ENCODE data around the gene AKAP11. TPM values are rescaled to one million over a fixed set of nuclear protein-coding genes. Genes with fewer than 3 reads are reported as not detected.

Gene AKAP11, protein sequence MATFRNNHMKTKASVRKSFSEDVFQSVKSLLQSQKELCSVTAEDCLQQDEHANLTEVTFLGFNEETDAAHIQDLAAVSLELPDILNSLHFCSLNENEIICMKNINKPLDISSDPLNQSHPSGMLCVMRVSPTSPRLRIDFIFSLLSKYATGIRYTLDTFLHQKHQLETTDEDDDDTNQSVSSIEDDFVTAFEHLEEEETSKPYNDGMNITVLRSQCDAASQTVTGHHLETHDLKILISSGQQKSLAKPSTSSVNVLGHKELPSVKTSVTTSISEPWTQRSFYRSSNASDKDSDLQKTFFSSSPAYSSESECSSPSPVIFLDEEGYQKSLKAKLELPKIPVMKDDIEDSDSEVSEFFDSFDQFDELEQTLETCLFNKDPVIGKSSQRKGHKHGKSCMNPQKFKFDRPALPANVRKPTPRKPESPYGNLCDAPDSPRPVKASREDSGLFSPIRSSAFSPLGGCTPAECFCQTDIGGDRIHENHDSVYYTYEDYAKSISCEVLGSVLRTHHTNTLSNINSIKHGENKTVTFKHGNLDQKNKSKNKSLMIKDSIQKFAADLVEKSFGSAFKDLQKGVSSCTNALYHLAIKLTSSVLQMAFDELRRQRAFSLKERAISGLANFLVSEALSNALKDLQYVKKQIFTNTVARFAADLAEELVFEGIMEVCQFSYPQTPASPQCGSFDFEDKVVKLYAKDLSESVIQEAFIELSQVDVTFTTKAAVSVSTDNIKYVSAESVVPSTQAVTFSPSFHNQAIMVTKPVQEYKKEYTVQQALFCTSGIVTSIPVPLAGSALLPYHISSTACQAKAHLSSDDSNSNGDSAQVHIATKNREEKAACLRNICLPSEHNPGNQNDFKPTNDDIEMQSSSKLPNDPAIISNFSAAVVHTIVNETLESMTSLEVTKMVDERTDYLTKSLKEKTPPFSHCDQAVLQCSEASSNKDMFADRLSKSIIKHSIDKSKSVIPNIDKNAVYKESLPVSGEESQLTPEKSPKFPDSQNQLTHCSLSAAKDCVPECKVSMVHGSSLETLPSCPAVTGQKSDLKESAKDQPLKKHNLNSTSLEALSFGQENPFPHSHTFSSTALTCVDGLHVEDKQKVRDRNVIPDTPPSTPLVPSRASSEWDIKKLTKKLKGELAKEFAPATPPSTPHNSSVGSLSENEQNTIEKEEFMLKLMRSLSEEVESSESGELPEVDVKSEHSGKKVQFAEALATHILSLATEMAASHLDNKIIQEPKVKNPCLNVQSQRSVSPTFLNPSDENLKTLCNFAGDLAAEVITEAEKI (N-terminal part only)
- total RNA-seq, result 17.0 and 19.1 TPM in 2 replicates

DNA sequence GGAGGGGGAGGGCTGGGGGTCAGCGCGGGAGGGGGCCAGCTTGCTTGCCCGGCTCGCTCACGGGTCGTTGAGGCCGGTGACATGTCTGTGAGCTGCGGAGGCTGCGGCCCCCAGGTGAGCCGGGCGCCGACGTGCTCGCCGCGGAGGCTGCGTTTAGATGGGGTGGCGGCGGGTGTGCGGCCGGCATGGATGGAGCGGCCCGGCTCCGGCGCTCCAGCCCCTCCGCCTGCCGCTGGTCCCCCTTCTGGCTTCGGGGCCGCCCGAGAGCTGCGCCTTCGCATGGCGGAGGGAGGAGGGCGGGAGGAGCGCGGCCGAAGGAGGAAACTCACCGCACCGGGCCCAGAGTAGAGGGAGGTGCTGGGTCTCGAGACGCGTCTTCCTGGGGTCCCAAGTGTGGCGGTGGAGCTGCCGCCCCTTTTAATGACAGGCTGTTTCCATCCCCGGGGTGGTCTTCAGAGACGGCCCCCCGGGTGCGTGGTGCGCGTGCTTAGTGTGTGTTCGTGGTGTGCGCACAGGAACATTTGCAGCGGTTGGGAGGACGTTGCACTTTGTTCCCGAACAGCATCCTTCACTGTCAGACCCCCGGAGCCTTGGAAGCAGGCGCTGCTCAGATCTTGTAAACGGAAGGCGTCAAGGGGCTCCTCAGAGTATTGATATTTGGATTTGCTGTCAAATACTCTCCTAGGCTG lies at the start of gene AKAP11:
Gene AKAP11 (plus strand): TSS at position 38 of the 689 bp plus-strand sequence. CDS start 14,197 bp downstream, outside the sequence.

Other genes starting within 250 kb of the AKAP11 start
- gene DGKH, start 223.5 kb upstream of the AKAP11 start, total RNA-seq, result 16.2 and 18.7 TPM in 2 replicates

All from endothelial cell of coronary artery (primary cell).